HCT116 (cell line): ENCODE data around the gene TLX2.

Source experiments
- POLR2A ChIP-seq: IDR thresholded peaks from 2 replicates; pipeline ENCODE4 v1.7.0; 2011; ENCODE audit warnings: borderline replicate concordance; ENCODE audit not compliant: insufficient read depth, insufficient read length; ENCODE audit errors: extremely low read depth
- SP1 ChIP-seq: IDR thresholded peaks from 2 replicates; pipeline ENCODE4 v1.6.1; 2012; ENCODE audit warnings: low read depth
- YY1 ChIP-seq: IDR thresholded peaks from 2 replicates; pipeline ENCODE4 v1.6.1; 2011; ENCODE audit warnings: low read length, low read depth, moderate library complexity, mild to moderate bottlenecking; ENCODE audit not compliant: insufficient replicate concordance; ENCODE audit errors: extremely low read depth
- ZNF274 ChIP-seq: fragments of 200-500 bp; sonication (Bioruptor generic); IDR thresholded peaks from 2 replicates; pipeline ENCODE4 v1.6.1; 2014; ENCODE audit warnings: mild to moderate bottlenecking, low read depth, low read length, inconsistent platforms
- TF ChIP-seq, protein P1 (sequence below), 3 experiments: fragments of 200-600 bp in 1 of 3; sonication (generic) in 1 of 3; IDR thresholded peaks in 2 of 3; conservative IDR thresholded peaks in 1 of 3; 2 replicates each; pipeline ENCODE4 v1.5.1; 2012 to 2017; ENCODE audit warnings: low read depth in 2 of 3, low read length in 2 of 3, antibody characterized with exemption in 1 of 3, borderline replicate concordance in 1 of 3, control low read depth in 1 of 3, mild to moderate bottlenecking in 1 of 3, mixed read lengths in 1 of 3, mixed run types in 1 of 3, moderate library complexity in 1 of 3; ENCODE audit not compliant: insufficient read depth in 1 of 3
- TF ChIP-seq, protein P2 (sequence below): IDR thresholded peaks from 2 replicates; pipeline ENCODE4 v1.6.1; 2012

DNA sequence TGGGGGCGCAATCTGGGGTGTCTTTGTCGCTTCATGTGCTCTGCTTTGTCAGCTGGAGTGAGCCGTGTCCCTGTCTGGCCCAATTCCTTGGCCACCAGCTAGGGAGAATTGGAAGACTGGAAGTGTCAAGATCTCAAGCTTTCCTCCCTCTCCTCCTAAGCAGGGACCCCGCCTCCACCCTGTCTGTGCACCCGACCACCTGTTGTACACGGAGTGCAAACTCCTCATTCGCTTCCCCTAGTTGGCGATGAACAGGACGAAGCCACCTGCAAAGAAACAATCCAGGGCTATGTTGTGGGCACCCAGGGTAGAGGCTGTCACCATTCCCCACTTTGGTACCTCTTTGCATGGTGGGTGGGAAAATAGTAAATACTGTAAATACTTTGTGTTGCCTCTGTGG lies 13.5 kb downstream of the TLX2 start:
- TF ChIP-seq YY1 (no peak), POLR2A (no peak), SP1 (no peak), ZNF274 (no peak)
- TF ChIP-seq, protein P1, sequence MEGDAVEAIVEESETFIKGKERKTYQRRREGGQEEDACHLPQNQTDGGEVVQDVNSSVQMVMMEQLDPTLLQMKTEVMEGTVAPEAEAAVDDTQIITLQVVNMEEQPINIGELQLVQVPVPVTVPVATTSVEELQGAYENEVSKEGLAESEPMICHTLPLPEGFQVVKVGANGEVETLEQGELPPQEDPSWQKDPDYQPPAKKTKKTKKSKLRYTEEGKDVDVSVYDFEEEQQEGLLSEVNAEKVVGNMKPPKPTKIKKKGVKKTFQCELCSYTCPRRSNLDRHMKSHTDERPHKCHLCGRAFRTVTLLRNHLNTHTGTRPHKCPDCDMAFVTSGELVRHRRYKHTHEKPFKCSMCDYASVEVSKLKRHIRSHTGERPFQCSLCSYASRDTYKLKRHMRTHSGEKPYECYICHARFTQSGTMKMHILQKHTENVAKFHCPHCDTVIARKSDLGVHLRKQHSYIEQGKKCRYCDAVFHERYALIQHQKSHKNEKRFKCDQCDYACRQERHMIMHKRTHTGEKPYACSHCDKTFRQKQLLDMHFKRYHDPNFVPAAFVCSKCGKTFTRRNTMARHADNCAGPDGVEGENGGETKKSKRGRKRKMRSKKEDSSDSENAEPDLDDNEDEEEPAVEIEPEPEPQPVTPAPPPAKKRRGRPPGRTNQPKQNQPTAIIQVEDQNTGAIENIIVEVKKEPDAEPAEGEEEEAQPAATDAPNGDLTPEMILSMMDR (IDR thresholded peaks at IDR 0.05 in 2 of 3, conservative IDR thresholded peaks at IDR 0.05 in 1 of 3; ENCODE audit: borderline replicate concordance in 1 of 3, insufficient read depth in 1 of 3, low read depth in 2 of 3, low read length in 2 of 3): no peak
- TF ChIP-seq, protein P2, sequence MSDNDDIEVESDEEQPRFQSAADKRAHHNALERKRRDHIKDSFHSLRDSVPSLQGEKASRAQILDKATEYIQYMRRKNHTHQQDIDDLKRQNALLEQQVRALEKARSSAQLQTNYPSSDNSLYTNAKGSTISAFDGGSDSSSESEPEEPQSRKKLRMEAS: no peak
